Measurements from ENCODE around the gene DNAJA4.

DNA sequence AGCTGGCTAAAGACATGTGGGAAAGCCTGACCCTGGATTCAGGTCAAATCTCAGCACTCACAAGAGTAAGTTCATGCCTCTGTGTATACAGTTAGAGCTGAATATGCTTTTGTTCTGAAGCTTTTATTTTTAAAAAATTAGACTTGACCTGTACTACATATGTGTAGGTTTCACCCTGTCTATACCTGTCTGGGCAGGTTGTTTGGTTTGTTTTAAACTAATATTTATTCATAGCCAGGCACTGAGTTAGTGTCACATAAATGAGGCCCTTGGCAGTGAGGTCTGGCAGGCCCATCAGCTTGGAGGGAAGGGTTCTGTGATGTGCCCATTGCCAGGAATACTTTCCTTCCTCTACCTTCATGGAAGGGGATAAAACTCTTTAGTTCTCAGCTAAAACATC, 1.9 kb downstream of the DNAJA4 start:
- no peak for TF ChIP-seq POLR2A (IDR thresholded peaks at IDR 0.05)
- TF ChIP-seq, protein P1, sequence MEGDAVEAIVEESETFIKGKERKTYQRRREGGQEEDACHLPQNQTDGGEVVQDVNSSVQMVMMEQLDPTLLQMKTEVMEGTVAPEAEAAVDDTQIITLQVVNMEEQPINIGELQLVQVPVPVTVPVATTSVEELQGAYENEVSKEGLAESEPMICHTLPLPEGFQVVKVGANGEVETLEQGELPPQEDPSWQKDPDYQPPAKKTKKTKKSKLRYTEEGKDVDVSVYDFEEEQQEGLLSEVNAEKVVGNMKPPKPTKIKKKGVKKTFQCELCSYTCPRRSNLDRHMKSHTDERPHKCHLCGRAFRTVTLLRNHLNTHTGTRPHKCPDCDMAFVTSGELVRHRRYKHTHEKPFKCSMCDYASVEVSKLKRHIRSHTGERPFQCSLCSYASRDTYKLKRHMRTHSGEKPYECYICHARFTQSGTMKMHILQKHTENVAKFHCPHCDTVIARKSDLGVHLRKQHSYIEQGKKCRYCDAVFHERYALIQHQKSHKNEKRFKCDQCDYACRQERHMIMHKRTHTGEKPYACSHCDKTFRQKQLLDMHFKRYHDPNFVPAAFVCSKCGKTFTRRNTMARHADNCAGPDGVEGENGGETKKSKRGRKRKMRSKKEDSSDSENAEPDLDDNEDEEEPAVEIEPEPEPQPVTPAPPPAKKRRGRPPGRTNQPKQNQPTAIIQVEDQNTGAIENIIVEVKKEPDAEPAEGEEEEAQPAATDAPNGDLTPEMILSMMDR (IDR thresholded peaks at IDR 0.05), result no peak
- no peak for TF ChIP-seq POLR2AphosphoS5 (IDR thresholded peaks at IDR 0.05)
